AG09319 (cell line): Measurements from ENCODE around the gene TST.

Experiments
- DNase-seq: peaks from one replicate; pipeline ENCODE4 v3.0.0-alpha.2; 2010; ENCODE audit warnings: low read depth; ENCODE audit errors: extremely low read depth
- CTCF ChIP-seq: IDR thresholded peaks from 2 replicates; pipeline ENCODE4 v1.5.1; 2011; ENCODE audit warnings: low read depth, mild to moderate bottlenecking, inconsistent platforms, low read length, moderate library complexity

TST gene

GRCh38 chr22:37030560-37031281, 11.5 kb upstream of the TST start:
- DNase-seq, result no peak
- TF ChIP-seq CTCF, result no peak

- no peak for DNase-seq
Observed at GRCh38 chr22:37028692-37029674, 9.7 kb upstream of the TST start.

GRCh38 chr22:37027556-37027955, 8.3 kb upstream of the TST start:
- no peak for TF ChIP-seq CTCF
- DNase-seq, result no peak

More at GRCh38 chr22:37028692-37029674, 9.7 kb upstream of the TST start:
- no peak for TF ChIP-seq CTCF

- no peak for TF ChIP-seq CTCF
- no peak for DNase-seq
Observed at GRCh38 chr22:37026325-37026724, 7.1 kb upstream of the TST start.

- no peak for TF ChIP-seq CTCF
- DNase-seq, result no peak
Observed at GRCh38 chr22:37025500-37026070, 6.3 kb upstream of the TST start.

GRCh38 chr22:37024339-37025157, 5.3 kb upstream of the TST start:
- TF ChIP-seq CTCF, result no peak
- DNase-seq, result no peak
